ENCODE measurements around the gene ZBTB7A. TPM values are rescaled to one million over a fixed set of nuclear protein-coding genes. Genes with fewer than 3 reads are reported as not detected.

The ZBTB7A gene
- total RNA-seq, 2 donors from 2014 or later = 30.9 to 31.3 TPM

GRCh38 chr19:4077007-4077374 is 10.3 kb upstream of the ZBTB7A start:
- no peaks in the 10 kb centered on the region for H3K36me3 ChIP-seq (replicated peaks in 1 of 2; ENCODE audit: insufficient read depth in 1 of 2, low read depth in 2 of 2)
- H3K4me3 ChIP-seq = no peak overlapping the region
- TF ChIP-seq CTCF (IDR thresholded peaks at IDR 0.05) (no peak), POLR2A (IDR thresholded peaks at IDR 0.05) (no peak)
- 87 to 95% methylated on average over 3 of the region's 3 CpGs for WGBS, 2 donors
- no peak for DNase-seq
- ATAC-seq = no peak
- H3K4me1 ChIP-seq = peaks cover 14% of the 10 kb centered on the region
- H3K9me3 ChIP-seq = no peaks in the 10 kb centered on the region
- intact Hi-C loops (cut with DNase I) = no loop called here
- peak overlapping the region in 1 of 4 donors; percentile 74 for H3K27ac ChIP-seq
- H3K27me3 ChIP-seq = no peaks in the 10 kb centered on the region

GRCh38 chr19:4075373-4075772 is 8.7 kb upstream of the ZBTB7A start:
- TF ChIP-seq POLR2A (IDR thresholded peaks at IDR 0.05) (no peak), CTCF (IDR thresholded peaks at IDR 0.05) (no peak)
- intact Hi-C loops (cut with DNase I) = no loop called here
- H3K9me3 ChIP-seq = no peaks in the 10 kb centered on the region
- H3K27ac ChIP-seq = no peak overlapping the region
- no peaks in the 10 kb centered on the region for H3K36me3 ChIP-seq (replicated peaks in 1 of 2; ENCODE audit: insufficient read depth in 1 of 2, low read depth in 2 of 2)
- WGBS, 2 donors = 57 to 75% methylated on average over 9 of the region's 9 CpGs
- DNase-seq (peak in 1 of 4 donors; percentile 46), ATAC-seq (no peak)
- H3K4me1 ChIP-seq = peaks cover 14% of the 10 kb centered on the region
- H3K4me3 ChIP-seq = no peak overlapping the region
- no peaks in the 10 kb centered on the region for H3K27me3 ChIP-seq

GRCh38 chr19:4071610-4072009 is 4.9 kb upstream of the ZBTB7A start:
- Histone ChIP-seq H3K9me3 (no peaks in the 10 kb centered on the region), H3K36me3 (replicated peaks in 1 of 2; ENCODE audit: insufficient read depth in 1 of 2, low read depth in 2 of 2) (no peaks in the 10 kb centered on the region), H3K27me3 (no peaks in the 10 kb centered on the region), H3K4me1 (peaks cover 6% of the 10 kb centered on the region), H3K4me3 (no peak overlapping the region), H3K27ac (no peak overlapping the region)
- ATAC-seq (no peak), DNase-seq (no peak)
- intact Hi-C loops (cut with DNase I) = no loop called here
- no peak for TF ChIP-seq CTCF (IDR thresholded peaks at IDR 0.05)
- no peak for TF ChIP-seq POLR2A (IDR thresholded peaks at IDR 0.05)
- 86 to 88% methylated on average over 3 of the region's 3 CpGs for WGBS, 2 donors

GRCh38 chr19:4069331-4069959 is 2.7 kb upstream of the ZBTB7A start:
- TF ChIP-seq POLR2A (IDR thresholded peaks at IDR 0.05) (no peak), CTCF (IDR thresholded peaks at IDR 0.05) (no peak)
- H3K36me3 ChIP-seq (replicated peaks in 1 of 2; ENCODE audit: insufficient read depth in 1 of 2, low read depth in 2 of 2) = no peaks in the 10 kb centered on the region
- peaks cover 10% of the 10 kb centered on the region for H3K4me1 ChIP-seq
- ATAC-seq (no peak), DNase-seq (peak in 1 of 4 donors; percentile 63)
- no peak overlapping the region for H3K4me3 ChIP-seq
- WGBS, 2 donors = 59 to 73% methylated on average over 11 to 12 of the region's 12 CpGs
- no peak overlapping the region for H3K27ac ChIP-seq
- no peaks in the 10 kb centered on the region for H3K9me3 ChIP-seq
- no peaks in the 10 kb centered on the region for H3K27me3 ChIP-seq
- intact Hi-C loops (cut with DNase I) = loop anchor here (5.0 kb wide), 1 partner anchor 67 kb away; no protein-coding TSS in a partner anchor
